Natural killer cell (primary cell): ENCODE data around the gene USH1G. TPM values are rescaled to one million over a fixed set of nuclear protein-coding genes. Genes with fewer than 3 reads are reported as not detected.

ENCODE experiments used
- ATAC-seq, 3 donors: fragments of 150-1000 bp in 2 of 3; fragments of 200-7000 bp in 1 of 3; cut with Tn5 transposase; 1 replicate in 1 of 3; 2 replicates in 2 of 3; pipeline ENCODE4 v1.10.0; 2021; ENCODE audit warnings: mild to moderate bottlenecking in 2 of 3, moderate library complexity in 2 of 3
- DNase-seq, 2 donors: peaks; one replicate each; pipeline versions ENCODE4 v3.0.0 to v3.0.0-alpha.2; 2013 to 2021; ENCODE audit warnings: mixed read lengths in 1 of 2
- H3K27ac ChIP-seq: one replicate; pipeline ENCODE4 v1.5.1; 2013; ENCODE audit warnings: mild to moderate bottlenecking, low read length
- H3K27me3 ChIP-seq: one replicate; pipeline ENCODE4 v1.6.1; 2013; ENCODE audit warnings: low read length; ENCODE audit not compliant: control insufficient read depth, insufficient read depth
- H3K36me3 ChIP-seq: one replicate; pipeline ENCODE4 v1.6.1; 2013; ENCODE audit warnings: low read length; ENCODE audit not compliant: control insufficient read depth, insufficient read depth
- H3K4me1 ChIP-seq: one replicate; pipeline ENCODE4 v1.6.1; 2013; ENCODE audit warnings: low read length; ENCODE audit not compliant: control insufficient read depth, insufficient read depth
- H3K4me3 ChIP-seq: one replicate; pipeline ENCODE4 v1.5.1; 2013; ENCODE audit warnings: low read length
- H3K9me3 ChIP-seq: one replicate; pipeline ENCODE4 v1.6.1; 2013; ENCODE audit warnings: low read length; ENCODE audit not compliant: control insufficient read depth, insufficient read depth
- H3K27ac Mint-ChIP-seq, 2 donors: one replicate each; pipeline ENCODE4 v1.8.0; 2022; ENCODE audit warnings: mild to moderate bottlenecking in 2 of 2, mixed read lengths in 2 of 2, moderate library complexity in 1 of 2
- H3K27me3 Mint-ChIP-seq, 2 donors: one replicate each; pipeline ENCODE4 v1.8.0; 2022; ENCODE audit warnings: low read depth in 2 of 2, mixed read lengths in 2 of 2
- H3K36me3 Mint-ChIP-seq: one replicate; pipeline ENCODE4 v1.8.0; 2022; ENCODE audit warnings: mixed read lengths
- H3K4me1 Mint-ChIP-seq, 2 donors: one replicate each; pipeline ENCODE4 v1.8.0; 2022; ENCODE audit warnings: mixed read lengths in 2 of 2
- H3K4me3 Mint-ChIP-seq: one replicate; pipeline ENCODE4 v1.8.0; 2022; ENCODE audit warnings: mild to moderate bottlenecking, moderate library complexity, mixed read lengths
- H3K9me3 Mint-ChIP-seq, 2 donors: one replicate each; pipeline ENCODE4 v1.8.0; 2022; ENCODE audit warnings: mixed read lengths in 2 of 2
- CTCF ChIP-seq: fragments of 200-600 bp; IDR thresholded peaks from one replicate; pipeline ENCODE4 v1.8.0; 2022; ENCODE audit warnings: antibody characterized with exemption
- WGBS: methylation state at CpG from one replicate; pipeline ENCODE4 v1.1.7; 2013; ENCODE audit warnings: missing lambda C conversion rate; ENCODE audit not compliant: insufficient coverage; 5-methylcytosine and 5-hydroxymethylcytosine counted together
- intact Hi-C: fragments of 100-400 bp; cut with micrococcal nuclease; formaldehyde crosslinking; loops from one replicate; pipeline ENCODE4 v1.14.2; 2022
- total RNA-seq, 4 donors: library from RNA; stranded (reverse); fragments of 120-200 nt in 1 of 4; gene quantifications; one replicate each; pipeline versions ENCODE4 v1.2.3 to v1.2.4, GENCODE V29; 2013 to 2022

The USH1G gene
- total RNA-seq, 3 donors from 2014 or later (not counting 1 experiment from before 2014, with no cell fraction given), result not detected

- peaks cover 0 to 13% of the 10 kb centered on the region in 2 donors for H3K27me3 Mint-ChIP-seq
These were observed 56.7 kb downstream of the USH1G start for GRCh38 chr17:74866198-74866835.

More at GRCh38 chr17:74866198-74866835, 56.7 kb downstream of the USH1G start:
- no peak overlapping the region for H3K4me3 Mint-ChIP-seq
- no peaks in the 10 kb centered on the region for H3K9me3 Mint-ChIP-seq
- Histone ChIP-seq H3K27me3 (peaks cover 6% of the 10 kb centered on the region), H3K4me3 (no peak overlapping the region), H3K4me1 (peaks cover 12% of the 10 kb centered on the region), H3K9me3 (no peaks in the 10 kb centered on the region), H3K27ac (no peak overlapping the region), H3K36me3 (no peaks in the 10 kb centered on the region)
- no peaks in the 10 kb centered on the region for H3K36me3 Mint-ChIP-seq
- ATAC-seq (no peak), DNase-seq (no peak)
- no peak overlapping the region for H3K27ac Mint-ChIP-seq
- no peak for TF ChIP-seq CTCF
- 86% methylated on average over 19 of the region's 19 CpGs for WGBS
- intact Hi-C loops, result no loop called here
- peaks cover 6 to 16% of the 10 kb centered on the region in 2 donors for H3K4me1 Mint-ChIP-seq

Other genes starting within 250 kb of the USH1G start
- gene CD300LF, start 210.3 kb downstream of the USH1G start, total RNA-seq, result 10 to 100 TPM in 1 of 3 donors, 1 to 10 TPM in 2; 1.9 to 10.6 (median 8.7) TPM
- gene RAB37, start 186.0 kb downstream of the USH1G start, total RNA-seq, result 100 to 1,000 TPM; 150 to 184 (median 169) TPM
- 100 to 1,000 TPM; 323 to 372 (median 362) TPM for gene NHERF1, start 174.6 kb downstream of the USH1G start, total RNA-seq
- 10 to 100 TPM; 20.0 to 27.2 (median 24.8) TPM for gene NAT9, start 146.9 kb downstream of the USH1G start, total RNA-seq
- gene GRIN2C, start 63.4 kb downstream of the USH1G start, total RNA-seq, result not detected
- gene FDXR, start 50.3 kb downstream of the USH1G start, total RNA-seq, result 1 to 10 TPM; 4.5 to 9.1 (median 7.8) TPM
- gene FADS6, start 29.6 kb downstream of the USH1G start, total RNA-seq, result not detected
- not detected for gene OTOP2, start 1.0 kb upstream of the USH1G start, total RNA-seq
- gene OTOP3, start 12.6 kb upstream of the USH1G start, total RNA-seq, result not detected
- gene HID1, start 49.5 kb upstream of the USH1G start, total RNA-seq, result 1 to 10 TPM in 2 of 3 donors, under 1 TPM in 1; 0.66 to 9.5 (median 2.8) TPM
- under 1 TPM in 2 of 3 donors, not detected in 1; 0.14 to 0.23 TPM for gene CDR2L, start 64.4 kb upstream of the USH1G start, total RNA-seq
- gene MRPL58, start 89.4 kb upstream of the USH1G start, total RNA-seq, result 10 to 100 TPM in 2 of 3 donors, 1 to 10 TPM in 1; 9.0 to 15.7 (median 12.9) TPM
- gene ATP5PD, start 123.7 kb upstream of the USH1G start, total RNA-seq, result 10 to 100 TPM; 74.7 to 96.3 (median 75.2) TPM
- gene KCTD2, start 124.0 kb upstream of the USH1G start, total RNA-seq, result 10 to 100 TPM; 17.4 to 27.0 (median 24.7) TPM
- gene SLC16A5, start 164.7 kb upstream of the USH1G start, total RNA-seq, result 10 to 100 TPM in 1 of 3 donors, 1 to 10 TPM in 2; 6.3 to 11.2 (median 10.0) TPM
- gene ARMC7, start 186.7 kb upstream of the USH1G start, total RNA-seq, result 10 to 100 TPM in 2 of 3 donors, 1 to 10 TPM in 1; 9.3 to 18.6 (median 11.3) TPM
- 10 to 100 TPM; 58.1 to 67.4 (median 61.2) TPM for gene NT5C, start 208.5 kb upstream of the USH1G start, total RNA-seq
- 10 to 100 TPM; 45.0 to 54.8 (median 50.5) TPM for gene JPT1, start 231.3 kb upstream of the USH1G start, total RNA-seq